Progenitor cell of endocrine pancreas (in vitro differentiated cells): ENCODE results near the gene DNAJC18. TPM values are rescaled to one million over a fixed set of nuclear protein-coding genes. Genes with fewer than 3 reads are reported as not detected.

Experiments
- DNase-seq: peaks from one replicate; pipeline ENCODE4 v3.0.0; 2021; ENCODE audit warnings: low spot score; ENCODE audit not compliant: unreplicated experiment
- H3K27ac Mint-ChIP-seq: 2 replicates; pipeline ENCODE4 v1.8.0; 2021; ENCODE audit warnings: mild to moderate bottlenecking, moderate library complexity, mixed read lengths
- H3K27me3 Mint-ChIP-seq: 2 replicates; pipeline ENCODE4 v1.8.0; 2021; ENCODE audit warnings: mixed read lengths
- H3K36me3 Mint-ChIP-seq: 2 replicates; pipeline ENCODE4 v1.8.0; 2022; ENCODE audit warnings: mixed read lengths; ENCODE audit not compliant: insufficient read depth
- H3K4me1 Mint-ChIP-seq: 2 replicates; pipeline ENCODE4 v1.8.0; 2021; ENCODE audit warnings: low read depth, mixed read lengths
- H3K4me3 Mint-ChIP-seq: 2 replicates; pipeline ENCODE4 v1.8.0; 2021; ENCODE audit warnings: low read depth, mild to moderate bottlenecking, moderate library complexity, mixed read lengths
- H3K9me3 Mint-ChIP-seq: 2 replicates; pipeline ENCODE4 v1.8.0; 2021; ENCODE audit warnings: low read depth, mixed read lengths
- CTCF ChIP-seq: fragments of 200-600 bp; sonication (generic); IDR thresholded peaks from one replicate; pipeline ENCODE4 v1.5.0; 2021; ENCODE audit warnings: antibody characterized with exemption, mild to moderate bottlenecking; ENCODE audit not compliant: unreplicated experiment
- total RNA-seq: library from RNA; stranded (reverse); gene quantifications from 2 replicates; pipeline ENCODE4 v1.2.1, GENCODE V29; 2021

The DNAJC18 gene
- total RNA-seq, 1 donor from 2014 or later = 23.3 TPM

GRCh38 chr5:139454568-139455290, 15.4 kb upstream of the DNAJC18 start:
- no peak for DNase-seq
- H3K27me3 Mint-ChIP-seq = peaks cover 14% of the 10 kb centered on the region

GRCh38 chr5:139453683-139454567, 14.6 kb upstream of the DNAJC18 start:
- no peak for TF ChIP-seq CTCF
- DNase-seq = no peak
- H3K27ac Mint-ChIP-seq = no peak overlapping the region
- H3K4me3 Mint-ChIP-seq = no peak overlapping the region
- H3K4me1 Mint-ChIP-seq = peaks cover 4% of the 10 kb centered on the region
- no peaks in the 10 kb centered on the region for H3K36me3 Mint-ChIP-seq
- H3K27me3 Mint-ChIP-seq = peaks cover 14% of the 10 kb centered on the region
- no peaks in the 10 kb centered on the region for H3K9me3 Mint-ChIP-seq

More at GRCh38 chr5:139454568-139455290, 15.4 kb upstream of the DNAJC18 start:
- H3K36me3 Mint-ChIP-seq = no peaks in the 10 kb centered on the region
- H3K27ac Mint-ChIP-seq = no peak overlapping the region
- peaks cover 9% of the 10 kb centered on the region for H3K4me1 Mint-ChIP-seq
- TF ChIP-seq CTCF = no peak
- H3K4me3 Mint-ChIP-seq = no peak overlapping the region
- no peaks in the 10 kb centered on the region for H3K9me3 Mint-ChIP-seq

GRCh38 chr5:139451878-139452660, 12.7 kb upstream of the DNAJC18 start:
- Mint-ChIP-seq H3K27ac (no peak overlapping the region), H3K4me3 (no peak overlapping the region), H3K9me3 (no peaks in the 10 kb centered on the region), H3K27me3 (peaks cover 18% of the 10 kb centered on the region), H3K36me3 (no peaks in the 10 kb centered on the region), H3K4me1 (peaks cover 5% of the 10 kb centered on the region)
- DNase-seq = no peak
- no peak for TF ChIP-seq CTCF

- TF ChIP-seq CTCF = no peak
- H3K4me1 Mint-ChIP-seq = peaks cover 5% of the 10 kb centered on the region
- DNase-seq = no peak
- H3K27ac Mint-ChIP-seq = no peak overlapping the region
- H3K9me3 Mint-ChIP-seq = no peaks in the 10 kb centered on the region
- H3K4me3 Mint-ChIP-seq = no peak overlapping the region
- H3K27me3 Mint-ChIP-seq = peaks cover 16% of the 10 kb centered on the region
- no peaks in the 10 kb centered on the region for H3K36me3 Mint-ChIP-seq
Observed at GRCh38 chr5:139451176-139451575, 11.9 kb upstream of the DNAJC18 start.
